ENCODE results near the gene RFX1. TPM values are rescaled to one million over a fixed set of nuclear protein-coding genes. Genes with fewer than 3 reads are reported as not detected.
A peak's percentile ranks its signal among the peaks of the same experiment; 100 is the strongest.

The RFX1 gene
- total and polyA plus RNA-seq, 2 of the 13 experiments (the other 11 are each of a cell fraction or from before 2014, with no cell fraction given) = 1.1 to 1.3 TPM

DNA sequence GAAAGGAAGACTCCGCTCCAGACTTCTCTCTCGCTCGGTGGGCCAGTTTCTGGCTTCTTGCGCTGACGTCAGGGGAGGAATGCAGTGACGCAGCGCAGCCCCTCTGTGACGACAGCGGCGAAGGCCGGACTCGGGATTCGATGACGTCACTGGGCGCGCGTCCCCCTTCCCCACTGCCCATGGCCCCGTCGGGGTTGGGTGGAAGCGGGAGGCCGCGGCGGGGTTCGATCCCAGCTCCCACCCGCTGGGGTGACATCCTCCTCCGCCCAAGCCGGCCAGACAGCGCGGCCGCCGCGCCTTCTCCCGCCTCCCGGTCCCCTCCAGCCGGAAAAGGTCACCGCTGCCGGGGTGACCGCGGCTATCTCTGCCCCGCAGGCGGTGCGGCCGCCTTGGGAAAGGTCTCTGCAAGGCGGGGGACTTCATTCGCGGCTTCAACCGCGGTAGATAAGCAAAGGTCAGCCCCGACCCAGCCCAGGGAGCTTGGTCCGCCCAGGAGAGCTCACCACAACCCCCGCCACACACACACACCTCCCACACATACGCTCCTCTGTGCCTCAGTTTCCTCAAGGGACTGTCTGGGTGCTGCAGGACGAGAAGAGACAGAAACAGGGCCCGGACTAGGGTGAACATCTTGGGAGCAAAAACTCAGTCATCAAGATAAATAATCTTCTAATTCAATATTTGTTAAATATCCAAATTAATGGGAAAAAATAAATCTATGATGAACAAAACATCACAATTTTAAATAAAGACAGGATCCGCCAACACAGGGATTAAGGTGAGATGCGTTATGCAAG lies 844 bp upstream of the RFX1 start (continued):
- TF ChIP-seq ZBTB40 (IDR thresholded peaks at IDR 0.05) = no peak
- TF ChIP-seq ZBTB40 (CRISPR knock-in tag; IDR thresholded peaks at IDR 0.05) = peak; percentile 64; the same call in 1 of the 2 replicates
- TF ChIP-seq SETDB1 (CRISPR knock-in tag; IDR thresholded peaks at IDR 0.05; ENCODE audit: borderline replicate concordance) = no peak
- TF ChIP-seq ZNF501 (CRISPR knock-in tag; IDR thresholded peaks at IDR 0.05) = peak; percentile 92; the same call in 1 of the 2 replicates
- no peak; the same call in 1 of the 2 replicates for TF ChIP-seq MTA1 (CRISPR knock-in tag; IDR thresholded peaks at IDR 0.05; ENCODE audit: borderline replicate concordance)
- no peak for TF ChIP-seq SRSF1 (optimal IDR thresholded peaks at IDR 0.05; ENCODE audit: low read depth, low read length)
- 0 out of 2 replicates have a peak, but pooled peaks have one; percentile 37 for TF ChIP-seq MATR3 (CRISPR knock-in tag; IDR thresholded peaks at IDR 0.05)
- no peak for TF ChIP-seq ZNF773 (CRISPR knock-in tag; IDR thresholded peaks at IDR 0.05; ENCODE audit: borderline replicate concordance)
- no peak; the same call in none of the 2 replicates for TF ChIP-seq ZNF143 (CRISPR knock-in tag; IDR thresholded peaks at IDR 0.05)
- no peak for TF ChIP-seq TAF15 (IDR thresholded peaks at IDR 0.05; ENCODE audit: low read depth, low read length, poor library complexity, severe bottlenecking)
- 0 out of 2 replicates have a peak, but pooled peaks have one; percentile 8 for TF ChIP-seq GATA4 (IDR thresholded peaks at IDR 0.05; ENCODE audit: borderline replicate concordance, low read depth)
- peak; percentile 81 for TF ChIP-seq ZNF160 (CRISPR knock-in tag; IDR thresholded peaks at IDR 0.05)
- no peak for TF ChIP-seq ZNF20 (CRISPR knock-in tag; IDR thresholded peaks at IDR 0.05)
- no peak for TF ChIP-seq ZFP82 (CRISPR knock-in tag; IDR thresholded peaks at IDR 0.05; ENCODE audit: borderline replicate concordance)
- TF ChIP-seq ZNF232 (CRISPR knock-in tag; IDR thresholded peaks at IDR 0.05; ENCODE audit: borderline replicate concordance) = no peak
- TF ChIP-seq ELF3 (CRISPR knock-in tag; IDR thresholded peaks at IDR 0.05) = peak; percentile 43; the same call in 1 of the 2 replicates
- TF ChIP-seq, protein P1, sequence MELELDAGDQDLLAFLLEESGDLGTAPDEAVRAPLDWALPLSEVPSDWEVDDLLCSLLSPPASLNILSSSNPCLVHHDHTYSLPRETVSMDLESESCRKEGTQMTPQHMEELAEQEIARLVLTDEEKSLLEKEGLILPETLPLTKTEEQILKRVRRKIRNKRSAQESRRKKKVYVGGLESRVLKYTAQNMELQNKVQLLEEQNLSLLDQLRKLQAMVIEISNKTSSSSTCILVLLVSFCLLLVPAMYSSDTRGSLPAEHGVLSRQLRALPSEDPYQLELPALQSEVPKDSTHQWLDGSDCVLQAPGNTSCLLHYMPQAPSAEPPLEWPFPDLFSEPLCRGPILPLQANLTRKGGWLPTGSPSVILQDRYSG (CRISPR knock-in tag; IDR thresholded peaks at IDR 0.05) = no peak
- no peak for TF ChIP-seq PAF1 (CRISPR knock-in tag; IDR thresholded peaks at IDR 0.05)
- TF ChIP-seq POLR2G (IDR thresholded peaks at IDR 0.05; ENCODE audit: low read depth, low read length) = peak; percentile 76
- no peak for TF ChIP-seq ZNF510 (CRISPR knock-in tag; IDR thresholded peaks at IDR 0.05; ENCODE audit: low read depth)
- TF ChIP-seq ZNF333 (CRISPR knock-in tag; IDR thresholded peaks at IDR 0.05; ENCODE audit: borderline replicate concordance) = peak; percentile 84; the same call in 1 of the 2 replicates
